Tibial artery (tissue), 4 donors: ENCODE measurements around the gene HAS3.

ENCODE experiments used
- DNase-seq, 2 donors: peaks; one replicate each; pipeline ENCODE4 v3.0.0-alpha.2; 2019
- H3K27ac ChIP-seq, 2 donors: fragments of 200-600 bp; sonication (generic) in 1 of 2; 1 replicate in 1 of 2; 2 replicates in 1 of 2; pipeline ENCODE4 v1.5.1; 2018 to 2019; ENCODE audit warnings: mild to moderate bottlenecking in 1 of 2
- H3K27me3 ChIP-seq, 2 donors: fragments of 200-600 bp; sonication (generic) in 1 of 2; one replicate each; pipeline versions ENCODE4 v1.5.1 to v1.6.0; 2016 to 2019
- H3K36me3 ChIP-seq, 3 donors: fragments of 200-600 bp; sonication (generic) in 2 of 3; one replicate each; pipeline ENCODE4 v1.5.1; 2016 to 2019; ENCODE audit warnings: mild to moderate bottlenecking in 2 of 3
- H3K4me1 ChIP-seq, 4 donors: fragments of 200-600 bp; sonication (generic) in 2 of 4; 1 replicate in 3 of 4; 2 replicates in 1 of 4; pipeline ENCODE4 v1.5.1; 2016 to 2019
- H3K4me3 ChIP-seq, 2 donors: fragments of 200-600 bp; sonication (generic) in 1 of 2; 1 replicate in 1 of 2; 2 replicates in 1 of 2; pipeline ENCODE4 v1.5.1; 2018 to 2019; ENCODE audit warnings: mild to moderate bottlenecking in 2 of 2
- H3K9me3 ChIP-seq, 3 donors: fragments of 200-600 bp; sonication (generic) in 1 of 3; one replicate each; pipeline ENCODE4 v1.5.1; 2016 to 2019
- intact Hi-C: fragments of 100-400 bp; cut with DNase I; formaldehyde crosslinking; loops from one replicate; pipeline ENCODE4 v1.15.0; 2023; ENCODE audit warnings: low total_unique reads
- TF ChIP-seq, protein P1 (sequence below), 2 experiments: fragments of 200-600 bp in 1 of 2; fragments of 450-650 bp in 1 of 2; IDR thresholded peaks; one replicate each; pipeline ENCODE4 v1.5.1; 2017 to 2019; ENCODE audit warnings: antibody characterized with exemption in 2 of 2, mild to moderate bottlenecking in 1 of 2, moderate library complexity in 1 of 2

The HAS3 gene

GRCh38 chr16:69165584-69165983 lies 60.1 kb downstream of the HAS3 start:
- Histone ChIP-seq H3K4me1 (peaks cover 0 to 9% (median 2%) of the 10 kb centered on the region in 4 donors), H3K9me3 (no peaks in the 10 kb centered on the region), H3K4me3 (no peak overlapping the region), H3K36me3 (peaks cover 17 to 81% (median 52%) of the 10 kb centered on the region in 3 donors), H3K27ac (no peak overlapping the region), H3K27me3 (no peaks in the 10 kb centered on the region)
- no peak for DNase-seq
- TF ChIP-seq, protein P1, sequence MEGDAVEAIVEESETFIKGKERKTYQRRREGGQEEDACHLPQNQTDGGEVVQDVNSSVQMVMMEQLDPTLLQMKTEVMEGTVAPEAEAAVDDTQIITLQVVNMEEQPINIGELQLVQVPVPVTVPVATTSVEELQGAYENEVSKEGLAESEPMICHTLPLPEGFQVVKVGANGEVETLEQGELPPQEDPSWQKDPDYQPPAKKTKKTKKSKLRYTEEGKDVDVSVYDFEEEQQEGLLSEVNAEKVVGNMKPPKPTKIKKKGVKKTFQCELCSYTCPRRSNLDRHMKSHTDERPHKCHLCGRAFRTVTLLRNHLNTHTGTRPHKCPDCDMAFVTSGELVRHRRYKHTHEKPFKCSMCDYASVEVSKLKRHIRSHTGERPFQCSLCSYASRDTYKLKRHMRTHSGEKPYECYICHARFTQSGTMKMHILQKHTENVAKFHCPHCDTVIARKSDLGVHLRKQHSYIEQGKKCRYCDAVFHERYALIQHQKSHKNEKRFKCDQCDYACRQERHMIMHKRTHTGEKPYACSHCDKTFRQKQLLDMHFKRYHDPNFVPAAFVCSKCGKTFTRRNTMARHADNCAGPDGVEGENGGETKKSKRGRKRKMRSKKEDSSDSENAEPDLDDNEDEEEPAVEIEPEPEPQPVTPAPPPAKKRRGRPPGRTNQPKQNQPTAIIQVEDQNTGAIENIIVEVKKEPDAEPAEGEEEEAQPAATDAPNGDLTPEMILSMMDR (IDR thresholded peaks at IDR 0.05): no peak
- intact Hi-C loops: no loop called here

DNA sequence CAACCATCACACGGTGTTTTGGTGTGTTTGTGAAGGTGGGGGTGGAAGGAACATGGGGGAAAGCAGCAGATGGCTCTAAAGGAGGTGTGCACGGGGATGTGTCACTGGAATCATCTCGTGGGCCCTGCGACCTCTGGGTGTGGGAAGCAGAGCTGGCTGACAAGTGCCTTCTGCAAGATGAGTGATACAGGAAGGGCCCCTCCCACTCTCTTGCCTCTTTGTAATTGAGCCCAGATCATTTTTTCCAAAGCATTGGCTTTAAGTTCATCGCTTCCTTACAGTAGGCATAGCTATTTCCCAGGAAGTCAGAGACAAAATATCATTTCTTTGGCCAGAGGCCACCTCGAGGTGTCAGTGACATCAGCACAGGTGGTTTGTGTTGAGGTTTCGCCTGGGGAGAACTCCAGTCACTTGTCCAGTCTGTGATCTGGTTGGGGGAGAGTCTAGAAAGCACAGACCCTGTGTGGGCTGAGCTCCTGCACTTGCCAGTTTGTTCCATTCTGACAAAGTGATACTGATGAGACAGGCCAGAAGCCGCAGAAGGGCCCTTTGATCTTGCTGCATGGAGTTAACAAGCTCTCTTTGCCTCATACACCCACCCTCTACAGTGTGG lies 60.9 kb downstream of the HAS3 start:
- Histone ChIP-seq H3K36me3 (peaks cover 16 to 76% (median 50%) of the 10 kb centered on the region in 3 donors), H3K4me1 (peaks cover 0 to 16% (median 4%) of the 10 kb centered on the region in 4 donors), H3K27ac (no peak overlapping the region), H3K27me3 (no peaks in the 10 kb centered on the region), H3K4me3 (no peak overlapping the region), H3K9me3 (no peaks in the 10 kb centered on the region)
- intact Hi-C loops: no loop called here
- TF ChIP-seq, protein P1 (IDR thresholded peaks at IDR 0.05): no peak
- no peak for DNase-seq

DNA sequence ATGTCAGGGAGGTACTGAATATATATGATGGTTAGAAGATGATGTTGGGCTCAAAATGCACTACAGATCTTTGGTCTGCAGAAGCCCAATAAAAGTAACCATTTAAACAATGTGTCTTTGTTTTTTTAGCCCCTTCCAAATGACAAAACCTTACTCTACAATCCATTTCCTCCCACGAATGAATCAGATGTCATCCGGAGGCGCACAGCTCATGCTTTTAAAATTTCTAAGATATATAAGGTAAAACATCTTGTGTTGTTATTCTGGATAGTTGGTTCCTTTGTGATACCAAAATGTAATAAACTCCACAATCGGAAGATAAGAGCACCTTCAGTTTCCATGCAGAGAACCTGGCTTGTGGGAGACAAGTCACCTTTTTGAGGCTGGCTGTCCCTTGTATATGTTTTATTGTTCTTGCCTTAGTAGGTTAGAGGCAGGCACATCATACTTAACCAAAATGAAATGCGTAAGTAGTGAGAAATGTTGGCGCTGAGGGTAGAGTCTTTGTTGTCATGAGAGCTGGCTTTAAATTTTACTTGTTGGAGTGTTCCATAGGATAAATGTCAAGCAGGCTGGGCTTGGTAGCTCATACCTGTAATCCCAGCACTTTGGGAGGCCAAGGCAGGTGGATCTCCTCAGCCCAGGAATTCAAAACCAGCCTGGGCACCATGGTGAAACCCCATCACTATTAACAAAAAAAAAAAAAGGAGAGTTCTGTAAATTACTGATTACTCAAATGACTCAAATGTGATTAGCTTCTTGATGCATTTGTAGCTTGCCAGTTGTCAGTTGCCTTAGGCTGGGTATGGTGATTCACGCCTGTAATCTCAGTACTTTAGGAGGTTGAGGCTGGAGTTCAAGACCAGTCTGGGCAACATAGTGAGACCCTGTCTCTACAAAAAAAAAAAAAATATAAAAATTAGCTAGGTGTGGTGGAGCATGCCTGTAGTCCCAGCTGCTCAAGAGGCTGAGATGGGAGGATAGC lies 61.8 kb downstream of the HAS3 start:
- H3K27me3 ChIP-seq: no peaks in the 10 kb centered on the region
- H3K4me1 ChIP-seq: peaks cover 0 to 26% (median 12%) of the 10 kb centered on the region in 4 donors
- intact Hi-C loops: no loop called here
- DNase-seq: no peak
- no peak overlapping the region for H3K27ac ChIP-seq
- H3K4me3 ChIP-seq: no peak overlapping the region
- H3K9me3 ChIP-seq: no peaks in the 10 kb centered on the region
- TF ChIP-seq, protein P1 (IDR thresholded peaks at IDR 0.05): no peak
- H3K36me3 ChIP-seq: peaks cover 16 to 67% (median 43%) of the 10 kb centered on the region in 3 donors
